RWPE2 (cell line): ENCODE results near the gene CHD2.

Source experiments
- ATAC-seq: fragments of 200-7000 bp; cut with Tn5 transposase; 3 replicates; pipeline ENCODE4 v1.9.1; 2021; ENCODE audit warnings: low read depth
- DNase-seq: peaks from one replicate; pipeline ENCODE4 v3.0.0-alpha.2; 2020; ENCODE audit warnings: low spot score
- H3K27ac ChIP-seq: fragments of 450-650 bp; 2 replicates; pipeline ENCODE4 v1.5.1; 2017; ENCODE audit warnings: mild to moderate bottlenecking; ENCODE audit not compliant: poor library complexity, severe bottlenecking
- H3K27me3 ChIP-seq: fragments of 250-450 bp; sonication (Bioruptor Pico); 2 replicates; pipeline ENCODE4 v1.5.1; 2021; ENCODE audit warnings: mild to moderate bottlenecking, moderate library complexity; ENCODE audit not compliant: insufficient read depth, poor library complexity, severe bottlenecking
- H3K36me3 ChIP-seq: fragments of 250-450 bp; sonication (Bioruptor Pico); 2 replicates; pipeline ENCODE4 v1.5.1; 2020; ENCODE audit warnings: low read depth, mild to moderate bottlenecking, moderate library complexity
- H3K4me1 ChIP-seq: fragments of 250-450 bp; sonication (Bioruptor Pico); 2 replicates; pipeline ENCODE4 v1.5.1; 2021; ENCODE audit warnings: mild to moderate bottlenecking, moderate library complexity; ENCODE audit not compliant: insufficient read depth, poor library complexity, severe bottlenecking
- H3K4me3 ChIP-seq: fragments of 250-450 bp; sonication (Bioruptor Pico); 2 replicates; pipeline ENCODE4 v1.5.1; 2021; ENCODE audit warnings: mild to moderate bottlenecking, moderate library complexity; ENCODE audit not compliant: severe bottlenecking
- H3K9me3 ChIP-seq: fragments of 250-450 bp; sonication (Bioruptor Pico); 2 replicates; pipeline ENCODE4 v1.5.1; 2021; ENCODE audit warnings: mild to moderate bottlenecking, moderate library complexity; ENCODE audit not compliant: severe bottlenecking
- CTCF ChIP-seq: fragments of 450-650 bp; IDR thresholded peaks from one replicate; pipeline ENCODE4 v1.5.1; 2017; ENCODE audit warnings: mild to moderate bottlenecking, moderate library complexity; ENCODE audit not compliant: poor library complexity, severe bottlenecking

CHD2 gene

GRCh38 chr15:92907229-92907628 lies 7.1 kb downstream of the CHD2 start:
- peaks cover 74% of the 10 kb centered on the region for H3K36me3 ChIP-seq
- no peak for TF ChIP-seq CTCF
- no peaks in the 10 kb centered on the region for H3K27me3 ChIP-seq
- H3K4me1 ChIP-seq: peaks cover 48% of the 10 kb centered on the region
- no peak overlapping the region for H3K4me3 ChIP-seq
- no peaks in the 10 kb centered on the region for H3K9me3 ChIP-seq
- peak overlapping the region; percentile 91 for H3K27ac ChIP-seq
- DNase-seq (no peak), ATAC-seq (no peak)

- Histone ChIP-seq H3K9me3 (no peaks in the 10 kb centered on the region), H3K4me3 (no peak overlapping the region), H3K27ac (peak overlapping the region; percentile 91), H3K27me3 (no peaks in the 10 kb centered on the region), H3K36me3 (peaks cover 71% of the 10 kb centered on the region), H3K4me1 (peaks cover 57% of the 10 kb centered on the region)
- DNase-seq (no peak), ATAC-seq (peak; percentile 20; the same call in 1 of the 3 replicates)
- TF ChIP-seq CTCF: no peak
These were observed 8.0 kb downstream of the CHD2 start for GRCh38 chr15:92907896-92908712.

GRCh38 chr15:92908713-92909057 lies 8.6 kb downstream of the CHD2 start:
- ATAC-seq (no peak), DNase-seq (no peak)
- H3K36me3 ChIP-seq: peaks cover 69% of the 10 kb centered on the region
- H3K4me3 ChIP-seq: no peak overlapping the region
- H3K9me3 ChIP-seq: no peaks in the 10 kb centered on the region
- no peaks in the 10 kb centered on the region for H3K27me3 ChIP-seq
- peaks cover 63% of the 10 kb centered on the region for H3K4me1 ChIP-seq
- TF ChIP-seq CTCF: no peak
- peak overlapping the region; percentile 91 for H3K27ac ChIP-seq

- no peak for TF ChIP-seq CTCF
- Histone ChIP-seq H3K4me3 (no peak overlapping the region), H3K27ac (peak overlapping the region; percentile 91), H3K9me3 (no peaks in the 10 kb centered on the region), H3K27me3 (no peaks in the 10 kb centered on the region), H3K36me3 (peaks cover 73% of the 10 kb centered on the region), H3K4me1 (peaks cover 69% of the 10 kb centered on the region)
- DNase-seq: no peak
- no peak for ATAC-seq
These were observed 9.1 kb downstream of the CHD2 start for GRCh38 chr15:92909136-92909781.

- Histone ChIP-seq H3K4me1 (peaks cover 73% of the 10 kb centered on the region), H3K27me3 (no peaks in the 10 kb centered on the region), H3K27ac (peak overlapping the region; percentile 0), H3K4me3 (no peak overlapping the region), H3K9me3 (no peaks in the 10 kb centered on the region), H3K36me3 (peaks cover 74% of the 10 kb centered on the region)
- TF ChIP-seq CTCF: no peak
- DNase-seq (no peak), ATAC-seq (no peak)
These were observed 10.3 kb downstream of the CHD2 start for GRCh38 chr15:92910451-92910850.
